Stomach (tissue), 4 donors: ENCODE results near the gene LRRC61.

Source experiments
- POLR2AphosphoS5 ChIP-seq, 3 donors: sonication (generic); formaldehyde crosslinking; IDR thresholded peaks; one replicate each; pipeline ENCODE4 v1.6.1; 2016; ENCODE audit warnings: antibody characterized with exemption in 3 of 3
- TF ChIP-seq, protein P1 (sequence below), 7 experiments: fragments of 450-650 bp in 4 of 7; fragments of 200-600 bp in 3 of 7; sonication (generic) in 3 of 7; IDR thresholded peaks; one replicate each; pipeline ENCODE4 v1.5.1; 2016 to 2019; ENCODE audit warnings: antibody characterized with exemption in 7 of 7, control low read depth in 2 of 7, mild to moderate bottlenecking in 1 of 7

DNA sequence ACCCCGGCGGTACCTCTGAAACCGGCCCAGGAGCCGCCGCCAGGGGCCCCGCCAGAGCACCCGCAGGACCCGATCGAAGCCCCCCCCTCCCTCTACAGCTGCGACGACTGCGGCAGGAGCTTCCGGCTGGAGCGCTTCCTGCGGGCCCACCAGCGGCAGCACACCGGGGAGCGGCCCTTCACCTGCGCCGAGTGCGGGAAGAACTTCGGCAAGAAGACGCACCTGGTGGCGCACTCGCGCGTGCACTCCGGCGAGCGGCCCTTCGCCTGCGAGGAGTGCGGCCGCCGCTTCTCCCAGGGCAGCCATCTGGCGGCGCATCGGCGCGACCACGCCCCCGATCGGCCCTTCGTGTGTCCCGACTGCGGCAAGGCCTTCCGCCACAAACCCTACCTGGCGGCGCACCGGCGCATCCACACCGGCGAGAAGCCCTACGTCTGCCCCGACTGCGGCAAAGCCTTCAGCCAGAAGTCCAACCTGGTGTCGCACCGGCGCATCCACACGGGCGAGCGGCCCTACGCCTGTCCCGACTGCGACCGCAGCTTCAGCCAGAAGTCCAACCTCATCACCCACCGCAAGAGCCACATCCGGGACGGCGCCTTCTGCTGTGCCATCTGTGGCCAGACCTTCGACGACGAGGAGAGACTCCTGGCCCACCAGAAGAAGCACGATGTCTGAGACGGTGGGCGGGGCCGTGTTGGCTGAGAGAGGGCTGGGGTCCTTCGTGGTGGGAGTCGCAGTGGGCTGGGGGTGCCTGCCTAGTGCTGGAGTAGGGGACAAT lies 49.3 kb downstream of the LRRC61 start:
- TF ChIP-seq, protein P1, sequence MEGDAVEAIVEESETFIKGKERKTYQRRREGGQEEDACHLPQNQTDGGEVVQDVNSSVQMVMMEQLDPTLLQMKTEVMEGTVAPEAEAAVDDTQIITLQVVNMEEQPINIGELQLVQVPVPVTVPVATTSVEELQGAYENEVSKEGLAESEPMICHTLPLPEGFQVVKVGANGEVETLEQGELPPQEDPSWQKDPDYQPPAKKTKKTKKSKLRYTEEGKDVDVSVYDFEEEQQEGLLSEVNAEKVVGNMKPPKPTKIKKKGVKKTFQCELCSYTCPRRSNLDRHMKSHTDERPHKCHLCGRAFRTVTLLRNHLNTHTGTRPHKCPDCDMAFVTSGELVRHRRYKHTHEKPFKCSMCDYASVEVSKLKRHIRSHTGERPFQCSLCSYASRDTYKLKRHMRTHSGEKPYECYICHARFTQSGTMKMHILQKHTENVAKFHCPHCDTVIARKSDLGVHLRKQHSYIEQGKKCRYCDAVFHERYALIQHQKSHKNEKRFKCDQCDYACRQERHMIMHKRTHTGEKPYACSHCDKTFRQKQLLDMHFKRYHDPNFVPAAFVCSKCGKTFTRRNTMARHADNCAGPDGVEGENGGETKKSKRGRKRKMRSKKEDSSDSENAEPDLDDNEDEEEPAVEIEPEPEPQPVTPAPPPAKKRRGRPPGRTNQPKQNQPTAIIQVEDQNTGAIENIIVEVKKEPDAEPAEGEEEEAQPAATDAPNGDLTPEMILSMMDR (IDR thresholded peaks at IDR 0.05): no peak
- no peak for TF ChIP-seq POLR2AphosphoS5 (IDR thresholded peaks at IDR 0.05)
